ENCODE results near the gene RNF13.

DNA sequence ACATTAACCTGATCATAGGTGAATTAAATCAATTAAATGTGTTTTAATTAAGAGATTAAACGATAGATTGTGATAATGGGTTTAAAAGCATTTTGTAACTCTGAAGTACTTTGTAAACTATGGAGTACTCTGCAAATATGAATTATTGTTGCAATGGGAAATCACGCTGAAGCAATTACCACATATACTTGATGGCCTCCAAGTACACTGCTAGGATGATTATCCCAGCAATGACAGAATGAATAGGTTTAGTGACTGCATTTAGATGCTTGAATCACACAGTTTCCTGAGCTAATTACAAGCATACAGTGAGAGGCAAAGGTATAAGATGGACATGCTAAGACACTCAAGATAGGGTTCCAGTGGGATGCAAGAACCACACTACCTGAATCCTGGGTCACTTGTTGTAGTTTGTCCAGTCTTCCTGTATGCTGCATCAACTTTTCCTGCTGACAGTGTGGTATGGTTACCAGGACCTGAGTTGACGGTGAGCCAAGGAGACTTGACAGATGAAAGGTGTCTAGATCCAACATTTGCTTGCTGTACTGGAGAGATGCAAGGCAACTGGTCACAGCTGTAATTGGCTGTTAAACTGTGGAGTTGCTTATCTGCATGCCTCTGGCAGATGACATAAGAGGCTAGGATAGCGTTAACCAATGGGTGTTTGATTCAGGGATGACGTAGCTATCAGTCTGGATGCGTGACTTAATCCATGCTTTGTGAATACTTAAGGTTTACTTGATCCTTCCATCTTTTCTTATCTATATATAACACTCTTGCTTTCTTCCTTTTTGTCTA, 38.0 kb downstream of the RNF13 start:
- TF ChIP-seq, protein P1, sequence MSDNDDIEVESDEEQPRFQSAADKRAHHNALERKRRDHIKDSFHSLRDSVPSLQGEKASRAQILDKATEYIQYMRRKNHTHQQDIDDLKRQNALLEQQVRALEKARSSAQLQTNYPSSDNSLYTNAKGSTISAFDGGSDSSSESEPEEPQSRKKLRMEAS (CRISPR knock-in tag; IDR thresholded peaks at IDR 0.05) = no peak
- no peak for TF ChIP-seq TP53 (CRISPR knock-in tag; IDR thresholded peaks at IDR 0.05)
- TF ChIP-seq, protein P2, sequence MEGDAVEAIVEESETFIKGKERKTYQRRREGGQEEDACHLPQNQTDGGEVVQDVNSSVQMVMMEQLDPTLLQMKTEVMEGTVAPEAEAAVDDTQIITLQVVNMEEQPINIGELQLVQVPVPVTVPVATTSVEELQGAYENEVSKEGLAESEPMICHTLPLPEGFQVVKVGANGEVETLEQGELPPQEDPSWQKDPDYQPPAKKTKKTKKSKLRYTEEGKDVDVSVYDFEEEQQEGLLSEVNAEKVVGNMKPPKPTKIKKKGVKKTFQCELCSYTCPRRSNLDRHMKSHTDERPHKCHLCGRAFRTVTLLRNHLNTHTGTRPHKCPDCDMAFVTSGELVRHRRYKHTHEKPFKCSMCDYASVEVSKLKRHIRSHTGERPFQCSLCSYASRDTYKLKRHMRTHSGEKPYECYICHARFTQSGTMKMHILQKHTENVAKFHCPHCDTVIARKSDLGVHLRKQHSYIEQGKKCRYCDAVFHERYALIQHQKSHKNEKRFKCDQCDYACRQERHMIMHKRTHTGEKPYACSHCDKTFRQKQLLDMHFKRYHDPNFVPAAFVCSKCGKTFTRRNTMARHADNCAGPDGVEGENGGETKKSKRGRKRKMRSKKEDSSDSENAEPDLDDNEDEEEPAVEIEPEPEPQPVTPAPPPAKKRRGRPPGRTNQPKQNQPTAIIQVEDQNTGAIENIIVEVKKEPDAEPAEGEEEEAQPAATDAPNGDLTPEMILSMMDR (IDR thresholded peaks at IDR 0.05) = no peak
- TF ChIP-seq ESRRA (CRISPR knock-in tag; IDR thresholded peaks at IDR 0.05; ENCODE audit: borderline replicate concordance) = no peak
- TF ChIP-seq ZBTB21 (CRISPR knock-in tag; IDR thresholded peaks at IDR 0.05; ENCODE audit: borderline replicate concordance) = no peak
- TF ChIP-seq, protein P3, sequence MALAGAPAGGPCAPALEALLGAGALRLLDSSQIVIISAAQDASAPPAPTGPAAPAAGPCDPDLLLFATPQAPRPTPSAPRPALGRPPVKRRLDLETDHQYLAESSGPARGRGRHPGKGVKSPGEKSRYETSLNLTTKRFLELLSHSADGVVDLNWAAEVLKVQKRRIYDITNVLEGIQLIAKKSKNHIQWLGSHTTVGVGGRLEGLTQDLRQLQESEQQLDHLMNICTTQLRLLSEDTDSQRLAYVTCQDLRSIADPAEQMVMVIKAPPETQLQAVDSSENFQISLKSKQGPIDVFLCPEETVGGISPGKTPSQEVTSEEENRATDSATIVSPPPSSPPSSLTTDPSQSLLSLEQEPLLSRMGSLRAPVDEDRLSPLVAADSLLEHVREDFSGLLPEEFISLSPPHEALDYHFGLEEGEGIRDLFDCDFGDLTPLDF (CRISPR knock-in tag; IDR thresholded peaks at IDR 0.05) = no peak

Data from WTC11 (cell line).